Measurements from ENCODE around the gene RAVER2. TPM values are rescaled to one million over a fixed set of nuclear protein-coding genes. Genes with fewer than 3 reads are reported as not detected.
A peak's percentile ranks its signal among the peaks of the same experiment; 100 is the strongest.
"Not testable (repeated sequence)": the region's sequence is repeated elsewhere in the genome, so short reads cannot be mapped to it uniquely, and the experiment has no call there.

RAVER2 gene
- total RNA-seq, 2 experiments from 2014 or later = 2.6 to 3.1 TPM

DNA sequence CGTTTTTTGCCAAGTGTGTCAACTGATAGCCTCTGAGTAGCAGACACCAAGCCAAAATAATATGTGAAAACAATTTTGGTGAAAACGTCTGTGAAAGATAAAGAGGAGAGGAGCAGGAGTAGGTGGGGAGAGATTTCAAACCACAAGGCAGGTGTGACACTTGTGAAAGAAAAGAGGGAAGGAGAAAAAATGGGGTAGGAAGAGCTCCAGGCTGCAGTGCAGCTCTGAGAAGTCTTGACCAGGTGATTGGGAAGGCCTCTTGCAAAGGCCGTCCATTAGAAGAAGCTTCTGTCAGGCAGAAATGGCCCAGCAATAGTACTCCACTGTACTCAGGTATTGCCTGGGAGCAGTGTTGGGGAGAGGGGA lies 10.6 kb upstream of the RAVER2 start:
- ChIA-PET CTCF (no interaction called here), POLR2A (no interaction called here)
- DNase-seq (no peak), ATAC-seq (no peak)
- Mint-ChIP-seq H3K4me1 (ENCODE audit: low read depth) (no peaks in the 10 kb centered on the region), H3K27me3 (peaks cover 2% of the 10 kb centered on the region), H3K27ac (no peak overlapping the region), H3K9me3 (no peaks in the 10 kb centered on the region), H3K4me3 (no peak overlapping the region), H3K36me3 (ENCODE audit: low read depth) (no peaks in the 10 kb centered on the region)
- intact Hi-C loops (cut with micrococcal nuclease) = no loop called here
- TF ChIP-seq, protein P1, sequence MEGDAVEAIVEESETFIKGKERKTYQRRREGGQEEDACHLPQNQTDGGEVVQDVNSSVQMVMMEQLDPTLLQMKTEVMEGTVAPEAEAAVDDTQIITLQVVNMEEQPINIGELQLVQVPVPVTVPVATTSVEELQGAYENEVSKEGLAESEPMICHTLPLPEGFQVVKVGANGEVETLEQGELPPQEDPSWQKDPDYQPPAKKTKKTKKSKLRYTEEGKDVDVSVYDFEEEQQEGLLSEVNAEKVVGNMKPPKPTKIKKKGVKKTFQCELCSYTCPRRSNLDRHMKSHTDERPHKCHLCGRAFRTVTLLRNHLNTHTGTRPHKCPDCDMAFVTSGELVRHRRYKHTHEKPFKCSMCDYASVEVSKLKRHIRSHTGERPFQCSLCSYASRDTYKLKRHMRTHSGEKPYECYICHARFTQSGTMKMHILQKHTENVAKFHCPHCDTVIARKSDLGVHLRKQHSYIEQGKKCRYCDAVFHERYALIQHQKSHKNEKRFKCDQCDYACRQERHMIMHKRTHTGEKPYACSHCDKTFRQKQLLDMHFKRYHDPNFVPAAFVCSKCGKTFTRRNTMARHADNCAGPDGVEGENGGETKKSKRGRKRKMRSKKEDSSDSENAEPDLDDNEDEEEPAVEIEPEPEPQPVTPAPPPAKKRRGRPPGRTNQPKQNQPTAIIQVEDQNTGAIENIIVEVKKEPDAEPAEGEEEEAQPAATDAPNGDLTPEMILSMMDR (IDR thresholded peaks at IDR 0.05) = no peak

DNA sequence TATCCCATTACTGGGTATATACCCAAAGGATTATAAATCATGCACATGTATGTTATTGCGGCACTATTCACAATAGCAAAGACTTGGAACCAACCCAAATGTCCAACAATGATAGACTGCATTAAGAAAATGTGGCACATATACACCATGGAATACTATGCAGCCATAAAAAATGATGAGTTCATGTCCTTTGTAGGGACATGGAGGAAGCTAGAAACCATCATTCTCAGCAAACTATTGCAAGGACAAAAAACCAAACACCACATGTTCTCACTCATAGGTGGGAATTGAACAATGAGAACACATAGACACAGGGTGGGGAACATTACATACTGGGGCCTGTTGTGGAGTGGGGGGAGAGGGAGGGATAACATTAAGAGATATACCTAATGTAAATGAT lies 4.2 kb upstream of the RAVER2 start:
- not testable (repeated sequence) for H3K4me3 Mint-ChIP-seq, H3K9me3 Mint-ChIP-seq, DNase-seq

DNA sequence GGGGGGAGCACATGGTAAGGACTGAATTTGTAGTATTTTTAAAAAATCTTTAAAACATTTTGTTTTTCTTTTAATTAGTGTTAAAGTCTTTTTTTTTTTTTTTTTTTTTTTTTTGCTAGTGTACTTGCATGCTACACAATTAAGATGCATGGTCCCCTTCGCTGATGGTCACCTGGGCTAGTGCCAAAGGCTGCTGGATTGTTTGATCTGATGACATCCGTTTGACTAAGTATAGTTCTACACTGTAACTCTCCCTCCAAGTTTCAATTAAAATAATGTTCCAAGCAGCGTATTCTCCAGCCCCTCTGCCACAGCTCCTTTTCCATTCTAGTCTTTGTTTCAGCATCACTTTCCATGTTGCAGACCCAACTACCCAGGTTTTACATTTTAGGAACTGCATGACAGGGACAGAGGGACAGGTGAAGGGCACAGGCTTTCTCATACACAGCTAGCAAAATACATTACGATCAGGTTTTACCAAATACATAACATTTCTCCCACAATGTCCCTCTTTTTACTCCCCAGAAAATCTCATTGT lies 852 bp upstream of the RAVER2 start:
- CTCF ChIA-PET = interaction anchor here (0.7 to 1.4 kb wide), 5 partner anchors 27 to 293 kb away, joined by 3 to 9 read pairs (median 3); no protein-coding TSS in a partner anchor
- no peaks in the 10 kb centered on the region for H3K27me3 Mint-ChIP-seq
- H3K27ac Mint-ChIP-seq = peak overlapping the region; percentile 51
- H3K4me1 Mint-ChIP-seq (ENCODE audit: low read depth) = peaks cover 14% of the 10 kb centered on the region
- H3K9me3 Mint-ChIP-seq = no peaks in the 10 kb centered on the region
- TF ChIP-seq, protein P1 (IDR thresholded peaks at IDR 0.05) = no peak
- peak overlapping the region; percentile 80 for H3K4me3 Mint-ChIP-seq
- intact Hi-C loops (cut with micrococcal nuclease) = no loop called here
- DNase-seq = peak; percentile 4
- POLR2A ChIA-PET = interaction anchor here (0.6 kb wide), 1 partner anchor 28 kb away, joined by 3 read pairs; no protein-coding TSS in a partner anchor
- H3K36me3 Mint-ChIP-seq (ENCODE audit: low read depth) = no peaks in the 10 kb centered on the region
- ATAC-seq = peak; percentile 8

More for the DNA sequence above, 4.2 kb upstream of the RAVER2 start:
- ATAC-seq; CTCF ChIA-PET; H3K27me3 Mint-ChIP-seq; POLR2A ChIA-PET; H3K27ac Mint-ChIP-seq; intact Hi-C loops (cut with micrococcal nuclease); H3K36me3 Mint-ChIP-seq (ENCODE audit: low read depth); H3K4me1 Mint-ChIP-seq (ENCODE audit: low read depth): not testable (repeated sequence)

DNA sequence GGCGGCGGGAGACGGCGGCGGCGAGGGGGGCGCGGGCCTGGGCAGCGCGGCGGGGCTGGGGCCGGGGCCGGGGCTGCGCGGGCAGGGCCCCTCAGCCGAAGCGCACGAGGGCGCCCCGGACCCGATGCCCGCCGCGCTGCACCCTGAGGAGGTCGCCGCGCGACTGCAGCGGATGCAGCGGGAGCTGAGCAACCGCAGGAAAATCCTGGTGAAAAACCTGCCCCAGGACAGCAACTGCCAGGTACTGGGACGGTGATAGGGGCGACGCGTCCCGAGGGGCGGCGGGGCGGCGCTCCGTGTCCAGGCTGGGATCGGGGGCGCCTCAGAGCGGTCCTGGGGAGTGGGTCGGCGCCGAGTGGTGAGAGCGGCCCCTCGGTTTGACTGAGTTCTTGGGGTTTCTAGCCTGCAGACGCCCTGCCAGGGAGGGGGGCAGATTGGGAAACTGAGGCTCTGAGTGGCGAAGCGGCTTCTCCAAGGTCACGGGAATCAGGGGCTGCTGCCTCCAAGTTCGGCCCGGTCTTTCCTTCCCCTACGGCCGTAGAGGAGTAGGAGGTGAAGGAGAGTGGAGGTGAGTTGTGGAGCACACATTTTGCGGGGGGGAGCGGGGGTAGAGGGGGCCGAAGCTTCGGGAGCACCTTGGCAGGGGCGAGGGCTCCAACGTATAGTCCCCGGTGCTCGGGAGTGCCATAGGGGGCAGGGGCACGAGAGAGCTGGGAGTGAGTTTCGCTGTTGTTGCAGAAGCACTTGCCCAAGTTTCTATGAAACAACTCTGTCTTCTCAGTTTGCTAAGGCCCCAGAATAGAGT lies 508 bp downstream of the RAVER2 start:
- DNase-seq (peak; percentile 9), ATAC-seq (peak; percentile 50)
- intact Hi-C loops (cut with micrococcal nuclease) = loop anchor here (5.0 kb wide), 1 partner anchor 82 kb away; no protein-coding TSS in a partner anchor
- Mint-ChIP-seq H3K9me3 (no peaks in the 10 kb centered on the region), H3K27me3 (no peaks in the 10 kb centered on the region), H3K36me3 (ENCODE audit: low read depth) (no peaks in the 10 kb centered on the region), H3K4me3 (peak overlapping the region; percentile 75), H3K4me1 (ENCODE audit: low read depth) (peaks cover 14% of the 10 kb centered on the region), H3K27ac (no peak overlapping the region)
- CTCF ChIA-PET = interaction anchor here (1.1 to 1.7 kb wide), 7 partner anchors 9 to 464 kb away, joined by 3 to 8 read pairs (median 4); no protein-coding TSS in a partner anchor
- TF ChIP-seq, protein P1 (IDR thresholded peaks at IDR 0.05) = no peak
- POLR2A ChIA-PET = no interaction called here

DNA sequence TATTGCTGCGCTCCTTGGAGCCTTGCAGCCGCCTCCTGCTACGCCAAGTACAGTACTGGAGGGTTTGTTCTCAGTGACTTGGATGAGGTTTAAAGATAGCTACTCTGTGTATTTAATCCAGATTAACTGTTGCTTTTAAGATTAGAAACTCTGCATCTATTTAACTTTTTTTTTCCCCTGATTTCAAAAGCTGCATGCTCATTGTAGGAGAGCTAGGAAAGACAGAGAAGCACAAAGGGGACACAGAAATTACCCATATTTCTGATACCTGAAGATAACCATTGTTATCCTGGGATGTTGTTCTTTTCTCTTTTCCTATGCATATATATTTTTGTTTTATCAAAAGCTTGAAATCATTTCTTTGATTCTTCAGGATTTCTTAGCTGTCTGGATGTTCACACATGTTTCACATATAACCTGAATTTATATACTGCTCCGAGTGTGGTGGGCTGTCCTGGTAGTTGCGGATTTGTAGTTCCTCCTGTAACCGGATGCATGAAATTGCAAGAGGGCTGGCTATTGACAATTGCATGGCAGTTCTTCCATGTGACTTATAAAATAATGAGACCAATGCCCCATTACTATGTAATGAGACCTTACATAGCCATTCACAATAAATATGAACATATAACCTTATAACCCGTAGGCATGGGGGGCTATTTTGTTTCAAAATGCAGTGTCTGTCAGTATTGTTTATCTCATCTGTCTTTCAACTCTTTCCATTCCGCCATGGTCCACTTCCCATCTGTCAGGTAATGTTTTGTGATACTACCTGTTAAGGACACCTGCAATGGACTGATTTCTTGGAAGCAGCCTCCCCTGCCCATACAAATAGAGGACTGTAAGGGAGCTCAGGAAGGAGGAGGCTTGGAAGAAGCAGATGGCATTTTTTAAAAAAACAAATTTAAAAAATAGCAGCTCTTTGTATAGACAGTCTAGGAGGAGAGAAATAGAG lies 1.4 kb downstream of the RAVER2 start:
- ATAC-seq (no peak), DNase-seq (peak; percentile 3)
- intact Hi-C loops (cut with micrococcal nuclease) = loop anchor here (5.0 kb wide), 1 partner anchor 81 kb away; no protein-coding TSS in a partner anchor
- Mint-ChIP-seq H3K4me3 (peak overlapping the region; percentile 75), H3K9me3 (no peaks in the 10 kb centered on the region), H3K27ac (no peak overlapping the region), H3K36me3 (ENCODE audit: low read depth) (no peaks in the 10 kb centered on the region), H3K4me1 (ENCODE audit: low read depth) (peaks cover 14% of the 10 kb centered on the region), H3K27me3 (no peaks in the 10 kb centered on the region)
- POLR2A ChIA-PET = interaction anchor here (0.6 kb wide), 1 partner anchor 147 kb away, joined by 3 read pairs; no protein-coding TSS in a partner anchor
- CTCF ChIA-PET = interaction anchor here (1.3 to 1.7 kb wide), 6 partner anchors 8 to 329 kb away, joined by 3 to 8 read pairs (median 5); no protein-coding TSS in a partner anchor
- TF ChIP-seq, protein P1 (IDR thresholded peaks at IDR 0.05) = no peak

All from activated CD8-positive, alpha-beta T cell treated with anti-CD3 and anti-CD28 coated beads for 36 hours (primary cell).